Activated CD8-positive, alpha-beta memory T cell treated with anti-CD3 and anti-CD28 coated beads, Interleukin-2, amount 10 ng/mL, durations not matched to agents 7 days and 5 days (primary cell): ENCODE measurements around the gene SMARCD1. TPM values are rescaled to one million over a fixed set of nuclear protein-coding genes. Genes with fewer than 3 reads are reported as not detected.

ENCODE experiments used
- ATAC-seq: fragments of 150-1000 bp; cut with Tn5 transposase; one replicate; pipeline ENCODE4 v1.10.0; 2021; ENCODE audit warnings: moderate library complexity
- CTCF ChIA-PET: fragments of 350-600 bp; sonication (Branson Sonifier 250); formaldehyde crosslinking; loops from one replicate; lab custom pipeline; 2021; ENCODE audit warnings: antibody characterized with exemption; lab: Charles Lee
- DNase-seq: peaks from one replicate; pipeline ENCODE4 v3.0.0-alpha.2; 2020
- H3K27ac Mint-ChIP-seq: one replicate; pipeline ENCODE4 v1.8.0; 2021; ENCODE audit warnings: mild to moderate bottlenecking, mixed read lengths
- H3K27me3 Mint-ChIP-seq: one replicate; pipeline ENCODE4 v1.8.0; 2021; ENCODE audit warnings: mixed read lengths
- H3K36me3 Mint-ChIP-seq: one replicate; pipeline ENCODE4 v1.8.0; 2021; ENCODE audit warnings: mild to moderate bottlenecking, mixed read lengths
- H3K4me1 Mint-ChIP-seq: one replicate; pipeline ENCODE4 v1.8.0; 2021; ENCODE audit warnings: mixed read lengths
- H3K4me3 Mint-ChIP-seq: one replicate; pipeline ENCODE4 v1.8.0; 2021; ENCODE audit warnings: mild to moderate bottlenecking, moderate library complexity, mixed read lengths
- H3K9me3 Mint-ChIP-seq: one replicate; pipeline ENCODE4 v1.8.0; 2022; ENCODE audit warnings: low read depth, mixed read lengths
- total RNA-seq, 2 experiments: library from RNA; stranded (reverse); gene quantifications; one replicate each; pipeline ENCODE4 v1.2.3, GENCODE V29; 2021

SMARCD1 gene
- total RNA-seq: 10 to 100 TPM; 62.0 to 80.8 TPM

- H3K9me3 Mint-ChIP-seq: no peaks in the 10 kb centered on the region
- peak within 1 kb of the TSS; percentile 88 for H3K4me3 Mint-ChIP-seq
- ATAC-seq (peak; percentile 86), DNase-seq (peak; percentile 90)
- peaks cover 13% of the 10 kb centered on the region for H3K36me3 Mint-ChIP-seq
- H3K27me3 Mint-ChIP-seq: no peaks in the 10 kb centered on the region
- CTCF ChIA-PET: interaction anchor here (0.7 to 6.8 kb wide), 19 partner anchors 10 to 963 kb away, joined by 3 to 70 read pairs (median 5); partner anchors contain the start of genes CERS5, COX14, LETMD1 and LIMA1
- peak within 1 kb of the TSS; percentile 95 for H3K27ac Mint-ChIP-seq
- H3K4me1 Mint-ChIP-seq: peaks cover 38% of the 10 kb centered on the region
Observed at GRCh38 chr12:50084775-50085614, at the start of gene SMARCD1. SMARCD1 (plus strand) TSS chr12:50085342; CDS start chr12:50085370, 28 bp downstream.

- no peaks in the 10 kb centered on the region for H3K36me3 Mint-ChIP-seq
- ATAC-seq: no peak
- H3K9me3 Mint-ChIP-seq: no peaks in the 10 kb centered on the region
Observed at GRCh38 chr12:50038336-50038735, 46.8 kb upstream of the SMARCD1 start.

GRCh38 chr12:50039151-50039835 is 45.8 kb upstream of the SMARCD1 start:
- DNase-seq (peak; percentile 90), ATAC-seq (peak; percentile 93)
- CTCF ChIA-PET: interaction anchor here (0.6 to 13.7 kb wide), 38 partner anchors 8 to 1506 kb away, joined by 3 to 221 read pairs (median 6); partner anchors contain the start of genes ASIC1, COX14, RACGAP1 and SMARCD1
- no peaks in the 10 kb centered on the region for H3K9me3 Mint-ChIP-seq
- no peak overlapping the region for H3K27ac Mint-ChIP-seq
- H3K4me3 Mint-ChIP-seq: no peak overlapping the region
- H3K36me3 Mint-ChIP-seq: no peaks in the 10 kb centered on the region
- peaks cover 14% of the 10 kb centered on the region for H3K27me3 Mint-ChIP-seq
- peaks cover 13% of the 10 kb centered on the region for H3K4me1 Mint-ChIP-seq

More at GRCh38 chr12:50038336-50038735, 46.8 kb upstream of the SMARCD1 start:
- H3K27ac Mint-ChIP-seq: no peak overlapping the region
- H3K4me3 Mint-ChIP-seq: no peak overlapping the region
- peaks cover 15% of the 10 kb centered on the region for H3K27me3 Mint-ChIP-seq
- DNase-seq: no peak
- CTCF ChIA-PET: interaction anchor here (0.6 to 13.7 kb wide), 21 partner anchors 11 to 1505 kb away, joined by 3 to 221 read pairs (median 6); partner anchors contain the start of genes ASIC1, COX14, RACGAP1 and SMARCD1
- H3K4me1 Mint-ChIP-seq: peaks cover 4% of the 10 kb centered on the region

- no peak overlapping the region for H3K4me3 Mint-ChIP-seq
- no peaks in the 10 kb centered on the region for H3K9me3 Mint-ChIP-seq
- ATAC-seq (no peak), DNase-seq (no peak)
- H3K27me3 Mint-ChIP-seq: peaks cover 8% of the 10 kb centered on the region
- no peak overlapping the region for H3K27ac Mint-ChIP-seq
- peaks cover 13% of the 10 kb centered on the region for H3K4me1 Mint-ChIP-seq
- no peaks in the 10 kb centered on the region for H3K36me3 Mint-ChIP-seq
- CTCF ChIA-PET: interaction anchor here (1.3 to 13.7 kb wide), 8 partner anchors 13 to 70 kb away, joined by 3 to 221 read pairs (median 40); partner anchors contain the start of genes ASIC1, RACGAP1 and SMARCD1
Observed at GRCh38 chr12:50040657-50041056, 44.5 kb upstream of the SMARCD1 start.

- no peak for ATAC-seq
- no peak for DNase-seq
- Mint-ChIP-seq H3K36me3 (no peaks in the 10 kb centered on the region), H3K4me1 (peaks cover 13% of the 10 kb centered on the region), H3K27me3 (peaks cover 2% of the 10 kb centered on the region), H3K4me3 (no peak overlapping the region), H3K27ac (no peak overlapping the region), H3K9me3 (no peaks in the 10 kb centered on the region)
- CTCF ChIA-PET: interaction anchor here (1.4 to 13.7 kb wide), 4 partner anchors 14 to 30 kb away, joined by 6 to 221 read pairs (median 86); partner anchors contain the start of gene ASIC1
Observed at GRCh38 chr12:50041062-50041860, 43.9 kb upstream of the SMARCD1 start.

GRCh38 chr12:50041962-50042361 is 43.2 kb upstream of the SMARCD1 start:
- H3K36me3 Mint-ChIP-seq: no peaks in the 10 kb centered on the region
- H3K4me1 Mint-ChIP-seq: peaks cover 13% of the 10 kb centered on the region
- ATAC-seq: no peak
- H3K9me3 Mint-ChIP-seq: no peaks in the 10 kb centered on the region
- CTCF ChIA-PET: interaction anchor here (1.4 to 13.7 kb wide), 3 partner anchors 13 to 30 kb away, joined by 6 to 221 read pairs (median 124); no protein-coding TSS in a partner anchor
- H3K27me3 Mint-ChIP-seq: no peaks in the 10 kb centered on the region
- H3K27ac Mint-ChIP-seq: no peak overlapping the region
- no peak for DNase-seq
- no peak overlapping the region for H3K4me3 Mint-ChIP-seq

GRCh38 chr12:50042693-50043092 is 42.4 kb upstream of the SMARCD1 start:
- no peak for DNase-seq
- no peak overlapping the region for H3K4me3 Mint-ChIP-seq
- CTCF ChIA-PET: interaction anchor here (1.1 to 13.7 kb wide), 5 partner anchors 12 to 29 kb away, joined by 3 to 221 read pairs (median 6); no protein-coding TSS in a partner anchor
- peaks cover 15% of the 10 kb centered on the region for H3K4me1 Mint-ChIP-seq
- H3K36me3 Mint-ChIP-seq: no peaks in the 10 kb centered on the region
- ATAC-seq: no peak
- H3K27me3 Mint-ChIP-seq: no peaks in the 10 kb centered on the region
- no peak overlapping the region for H3K27ac Mint-ChIP-seq
- no peaks in the 10 kb centered on the region for H3K9me3 Mint-ChIP-seq

- H3K4me3 Mint-ChIP-seq: no peak overlapping the region
- no peaks in the 10 kb centered on the region for H3K36me3 Mint-ChIP-seq
- CTCF ChIA-PET: interaction anchor here (0.5 to 13.7 kb wide), 5 partner anchors 12 to 46 kb away, joined by 3 to 221 read pairs (median 4); no protein-coding TSS in a partner anchor
- no peaks in the 10 kb centered on the region for H3K9me3 Mint-ChIP-seq
- peaks cover 15% of the 10 kb centered on the region for H3K4me1 Mint-ChIP-seq
- ATAC-seq (no peak), DNase-seq (no peak)
- H3K27me3 Mint-ChIP-seq: peaks cover under 1% of the 10 kb centered on the region
- H3K27ac Mint-ChIP-seq: no peak overlapping the region
Observed at GRCh38 chr12:50043308-50043707, 41.8 kb upstream of the SMARCD1 start.

- no peak for ATAC-seq
- H3K4me1 Mint-ChIP-seq: peaks cover 15% of the 10 kb centered on the region
- H3K9me3 Mint-ChIP-seq: no peaks in the 10 kb centered on the region
- no peak overlapping the region for H3K4me3 Mint-ChIP-seq
- H3K27me3 Mint-ChIP-seq: peaks cover 6% of the 10 kb centered on the region
- no peak overlapping the region for H3K27ac Mint-ChIP-seq
- CTCF ChIA-PET: interaction anchor here (0.5 to 13.7 kb wide), 4 partner anchors 11 to 47 kb away, joined by 3 to 221 read pairs (median 64); no protein-coding TSS in a partner anchor
- no peaks in the 10 kb centered on the region for H3K36me3 Mint-ChIP-seq
- DNase-seq: no peak
Observed at GRCh38 chr12:50043854-50044253, 41.3 kb upstream of the SMARCD1 start.

GRCh38 chr12:50047693-50048250 is 37.4 kb upstream of the SMARCD1 start:
- Mint-ChIP-seq H3K4me3 (no peak overlapping the region), H3K36me3 (no peaks in the 10 kb centered on the region), H3K27me3 (peaks cover 40% of the 10 kb centered on the region), H3K27ac (no peak overlapping the region), H3K9me3 (no peaks in the 10 kb centered on the region), H3K4me1 (peaks cover 10% of the 10 kb centered on the region)
- CTCF ChIA-PET: interaction anchor here (1.1 to 13.7 kb wide), 4 partner anchors 8 to 81 kb away, joined by 6 to 221 read pairs (median 10); no protein-coding TSS in a partner anchor
- DNase-seq (no peak), ATAC-seq (no peak)

GRCh38 chr12:50049254-50050118 is 35.7 kb upstream of the SMARCD1 start:
- DNase-seq (no peak), ATAC-seq (no peak)
- Mint-ChIP-seq H3K9me3 (no peaks in the 10 kb centered on the region), H3K4me3 (no peak overlapping the region), H3K27ac (no peak overlapping the region), H3K27me3 (peaks cover 47% of the 10 kb centered on the region), H3K36me3 (no peaks in the 10 kb centered on the region), H3K4me1 (peaks cover 2% of the 10 kb centered on the region)
- CTCF ChIA-PET: interaction anchor here (0.7 to 3.7 kb wide), 5 partner anchors 11 to 205 kb away, joined by 3 to 25 read pairs (median 9); no protein-coding TSS in a partner anchor
